H1 (cell line): ENCODE data around the gene GIPC2. TPM values are rescaled to one million over a fixed set of nuclear protein-coding genes. Genes with fewer than 3 reads are reported as not detected.

Experiments
- CTCF ChIA-PET: fragments of 300-600 bp; sonication (Branson Sonifier 250); formaldehyde crosslinking; loops from one replicate; lab custom pipeline; 2021; ENCODE audit not compliant: partially characterized antibody; lab: Charles Lee
- POLR2A ChIA-PET: fragments of 300-600 bp; sonication (Branson Sonifier 250); formaldehyde crosslinking; loops from one replicate; lab custom pipeline; 2021; ENCODE audit warnings: inconsistent platforms; ENCODE audit not compliant: partially characterized antibody; lab: Charles Lee
- DNase-seq, 2 experiments: peaks; one replicate each; pipeline versions ENCODE4 v3.0.0 to v3.0.0-alpha.2; 2010 to 2022; ENCODE audit warnings: low spot score in 2 of 2, low read depth in 1 of 2, mixed read lengths in 1 of 2
- FAIRE-seq: peaks from 2 replicates; lab custom pipeline; 2011; peaks lifted over from hg19 to GRCh38; lab: Jason Lieb, UNC
- H2AFZ ChIP-seq: 2 replicates; pipeline ENCODE4 v1.8.1; 2012; ENCODE audit warnings: low read length, inconsistent platforms
- H2AK5ac ChIP-seq: 2 replicates; pipeline ENCODE4 v1.6.1; 2013; ENCODE audit warnings: low read depth, low read length
- H2BK120ac ChIP-seq: replicated peaks from 2 replicates; pipeline ENCODE3; 2013; ENCODE audit warnings: low read depth, low read length, inconsistent platforms
- H2BK12ac ChIP-seq: 2 replicates; pipeline ENCODE4 v1.6.1; 2013; ENCODE audit warnings: low read depth, low read length
- H2BK15ac ChIP-seq: 2 replicates; pipeline ENCODE4 v1.6.1; 2013; ENCODE audit warnings: low read length
- H2BK20ac ChIP-seq: 2 replicates; pipeline ENCODE4 v1.6.1; 2013; ENCODE audit warnings: low read length
- H2BK5ac ChIP-seq: 2 replicates; pipeline ENCODE4 v1.6.1; 2013; ENCODE audit warnings: low read depth, low read length
- H3K14ac ChIP-seq: 2 replicates; pipeline ENCODE4 v1.6.1; 2013; ENCODE audit warnings: inconsistent platforms; ENCODE audit not compliant: insufficient read length
- H3K18ac ChIP-seq: 2 replicates; pipeline ENCODE4 v1.6.1; 2013; ENCODE audit warnings: low read length; ENCODE audit errors: extremely low read depth
- H3K23ac ChIP-seq: 2 replicates; pipeline ENCODE4 v1.6.1; 2013; ENCODE audit warnings: inconsistent platforms; ENCODE audit not compliant: insufficient read length
- H3K23me2 ChIP-seq: 2 replicates; pipeline ENCODE4 v1.6.1; 2013; ENCODE audit warnings: low read depth, low read length
- H3K27ac ChIP-seq: 2 replicates; pipeline ENCODE4 v1.6.1; 2011; ENCODE audit warnings: low read depth, low read length, inconsistent platforms
- H3K27me3 ChIP-seq, 4 experiments: replicated peaks in 1 of 4; 1 replicate in 1 of 4; 2 replicates in 3 of 4; pipeline versions ENCODE4 v1.6.1 to v1.8.1; 2011 to 2013; ENCODE audit warnings: low read length in 3 of 4, mild to moderate bottlenecking in 3 of 4, inconsistent platforms in 2 of 4, mixed read lengths in 2 of 4, moderate library complexity in 1 of 4; ENCODE audit not compliant: control insufficient read depth in 3 of 4, insufficient read depth in 3 of 4; ENCODE audit errors: extremely low read depth in 1 of 4
- H3K36me3 ChIP-seq, 4 experiments: 2 replicates each; pipeline versions ENCODE4 v1.6.1 to v1.8.1; 2011 to 2013; ENCODE audit warnings: mild to moderate bottlenecking in 4 of 4, low read length in 3 of 4, moderate library complexity in 2 of 4, control low read depth in 1 of 4, inconsistent platforms in 1 of 4; ENCODE audit not compliant: insufficient read depth in 4 of 4, control insufficient read depth in 2 of 4
- H3K4ac ChIP-seq: replicated peaks from 2 replicates; pipeline ENCODE3; 2013; ENCODE audit warnings: low read length, low read depth, mixed read lengths, inconsistent platforms; ENCODE audit not compliant: insufficient read length
- H3K4me1 ChIP-seq, 4 experiments: replicated peaks in 1 of 4; 1 replicate in 1 of 4; 2 replicates in 3 of 4; pipeline versions ENCODE4 v1.6.1 to v1.8.1; 2011 to 2013; ENCODE audit warnings: low read length in 3 of 4, inconsistent platforms in 2 of 4, mixed read lengths in 1 of 4; ENCODE audit not compliant: insufficient read depth in 4 of 4, control insufficient read depth in 3 of 4
- H3K4me2 ChIP-seq, 2 experiments: 2 replicates each; pipeline versions ENCODE4 v1.6.1 to v1.8.1; 2011 to 2013; ENCODE audit warnings: low read depth in 2 of 2, low read length in 2 of 2, control low read depth in 1 of 2, inconsistent platforms in 1 of 2, mild to moderate bottlenecking in 1 of 2; ENCODE audit not compliant: insufficient read depth in 1 of 2
- H3K4me3 ChIP-seq, 4 experiments: fragments of 200-600, 300-600 bp in 1 of 4; sonication (generic), shearing (Covaris generic), sonication (Bioruptor Twin) in 1 of 4; 2 replicates each; pipeline versions ENCODE4 v1.5.1 to v1.8.1; 2011 to 2016; ENCODE audit warnings: low read length in 4 of 4, low read depth in 3 of 4, control low read depth in 2 of 4, inconsistent platforms in 2 of 4, mild to moderate bottlenecking in 2 of 4, mixed read lengths in 1 of 4, moderate library complexity in 1 of 4; ENCODE audit not compliant: insufficient read depth in 2 of 4; ENCODE audit errors: extremely low read depth in 1 of 4
- H3K56ac ChIP-seq: replicated peaks from 2 replicates; pipeline ENCODE3; 2013; ENCODE audit warnings: low read depth, mild to moderate bottlenecking, mixed read lengths, low read length, inconsistent platforms; ENCODE audit not compliant: insufficient read length
- H3K79me1 ChIP-seq: 2 replicates; pipeline ENCODE4 v1.6.1; 2013; ENCODE audit warnings: low read depth, low read length, control low read depth
- H3K79me2 ChIP-seq, 2 experiments: 2 replicates each; pipeline versions ENCODE4 v1.6.1 to v1.8.1; 2012 to 2013; ENCODE audit warnings: low read length in 2 of 2, mild to moderate bottlenecking in 2 of 2, inconsistent platforms in 1 of 2; ENCODE audit not compliant: insufficient read depth in 2 of 2, control insufficient read depth in 1 of 2
- H3K9ac ChIP-seq, 4 experiments: replicated peaks in 1 of 4; 1 replicate in 1 of 4; 2 replicates in 3 of 4; pipeline versions ENCODE4 v1.6.1 to v1.8.1; 2011 to 2013; ENCODE audit warnings: low read depth in 3 of 4, low read length in 3 of 4, control low read depth in 2 of 4, mild to moderate bottlenecking in 2 of 4, moderate library complexity in 2 of 4, inconsistent platforms in 1 of 4; ENCODE audit errors: extremely low read depth in 1 of 4
- H3K9me3 ChIP-seq, 2 experiments: 2 replicates each; pipeline versions ENCODE4 v1.6.1 to v1.8.1; 2012 to 2013; ENCODE audit warnings: mild to moderate bottlenecking in 2 of 2, moderate library complexity in 2 of 2, control low read depth in 1 of 2, inconsistent platforms in 1 of 2, low read depth in 1 of 2, low read length in 1 of 2, mixed read lengths in 1 of 2; ENCODE audit not compliant: insufficient read depth in 2 of 2
- H4K20me1 ChIP-seq, 2 experiments: replicated peaks in 1 of 2; 2 replicates each; pipeline versions ENCODE3 to v1.8.1; 2011 to 2013; ENCODE audit warnings: inconsistent platforms in 2 of 2, low read length in 2 of 2, mild to moderate bottlenecking in 1 of 2; ENCODE audit not compliant: insufficient read depth in 2 of 2, control insufficient read depth in 1 of 2
- H4K5ac ChIP-seq: 2 replicates; pipeline ENCODE4 v1.6.1; 2013; ENCODE audit warnings: low read length, low read depth, mixed read lengths, inconsistent platforms; ENCODE audit not compliant: insufficient read length
- H4K8ac ChIP-seq: 2 replicates; pipeline ENCODE4 v1.8.0; 2013; ENCODE audit warnings: mild to moderate bottlenecking, moderate library complexity, low read length, inconsistent platforms; ENCODE audit not compliant: insufficient read depth; ENCODE audit errors: extremely low read depth
- H4K91ac ChIP-seq: replicated peaks from 2 replicates; pipeline ENCODE3; 2013; ENCODE audit warnings: low read length, mixed read lengths, inconsistent platforms; ENCODE audit not compliant: insufficient read length
- BCL11A ChIP-seq, 2 experiments: IDR thresholded peaks; one replicate each; pipeline ENCODE4 v1.6.1; 2011; ENCODE audit warnings: low read depth in 2 of 2, low read length in 2 of 2, mild to moderate bottlenecking in 2 of 2
- CEBPB ChIP-seq: IDR thresholded peaks from 2 replicates; pipeline ENCODE4 v1.6.1; 2012; ENCODE audit warnings: low read depth, low read length
- CHD2 ChIP-seq: IDR thresholded peaks from 2 replicates; pipeline ENCODE4 v1.6.1; 2012; ENCODE audit warnings: low read length, improper control_type of control experiment
- EP300 ChIP-seq, 2 experiments: IDR thresholded peaks; 1 replicate in 1 of 2; 2 replicates in 1 of 2; pipeline ENCODE4 v1.6.1; 2011 to 2012; ENCODE audit warnings: low read depth in 2 of 2, low read length in 2 of 2, mild to moderate bottlenecking in 2 of 2, borderline replicate concordance in 1 of 2, inconsistent platforms in 1 of 2, moderate library complexity in 1 of 2
- GABPA ChIP-seq: IDR thresholded peaks from 2 replicates; pipeline ENCODE4 v1.6.1; 2011; ENCODE audit warnings: mild to moderate bottlenecking, low read length, moderate library complexity, borderline replicate concordance; ENCODE audit not compliant: insufficient read depth
- JUND ChIP-seq: IDR thresholded peaks from 2 replicates; pipeline ENCODE4 v1.6.1; 2011; ENCODE audit warnings: mild to moderate bottlenecking, improper control_type of control experiment, low read length
- RXRA ChIP-seq: IDR thresholded peaks from 2 replicates; pipeline ENCODE4 v1.6.1; 2011; ENCODE audit warnings: low read depth, mild to moderate bottlenecking, low read length, moderate library complexity; ENCODE audit not compliant: insufficient read depth
- YY1 ChIP-seq: IDR thresholded peaks from 2 replicates; pipeline ENCODE4 v1.6.1; 2011; ENCODE audit warnings: low read depth, mild to moderate bottlenecking, low read length
- polyA plus RNA-seq, 7 experiments: library from polyadenylated mRNA; depleted of rRNA in 3 of 7; stranded (reverse) in 5 of 7; unstranded in 2 of 7; fragments of >200 nt in 5 of 7; fragments of 200-250 nt in 2 of 7; gene quantifications; 1 replicate in 5 of 7; 2 replicates in 1 of 7; 4 replicates in 1 of 7; pipeline versions ENCODE4 v1.2.1 to v1.2.3, GENCODE V29; 2011 to 2013; ENCODE audit warnings: missing spikeins in 2 of 7, mixed read lengths in 2 of 7
- total RNA-seq: library from RNA; stranded (reverse); fragmentation: NEBNext Ultra II Directional; extraction: Animal tissue kit (Norgen Biotek cat#: 25700); gene quantifications from 2 replicates; pipeline ENCODE4 v1.2.1, GENCODE V29; 2021

GIPC2 gene
- total and polyA plus RNA-seq, 2 of the 8 experiments (the other 6 are each of a cell fraction or from before 2014, with no cell fraction given): 0.29 to 0.69 TPM

GRCh38 chr1:78168306-78168705, 122.5 kb downstream of the GIPC2 start:
- Histone ChIP-seq H3K4ac (no peak overlapping the region), H3K27me3 (no peaks in the 10 kb centered on the region), H3K27ac (no peak overlapping the region), H3K23me2 (no peaks in the 10 kb centered on the region), H3K36me3 (no peaks in the 10 kb centered on the region), H2BK12ac (no peak overlapping the region), H2BK120ac (no peak overlapping the region), H3K9ac (no peak overlapping the region), H2BK15ac (no peak overlapping the region), H3K4me3 (no peak overlapping the region), H3K14ac (no peak overlapping the region), H3K9me3 (no peaks in the 10 kb centered on the region), H3K56ac (no peak overlapping the region), H4K5ac (no peak overlapping the region), H4K91ac (no peak overlapping the region), H2AK5ac (no peak overlapping the region), H3K79me2 (no peaks in the 10 kb centered on the region), H2AFZ (no peak overlapping the region), H4K20me1 (no peaks in the 10 kb centered on the region), H4K8ac (no peak overlapping the region), H3K4me1 (no peaks in the 10 kb centered on the region), H3K79me1 (no peaks in the 10 kb centered on the region), H3K4me2 (no peak overlapping the region), H3K23ac (no peak overlapping the region), H2BK20ac (no peak overlapping the region), H2BK5ac (no peak overlapping the region), H3K18ac (no peak overlapping the region)
- TF ChIP-seq YY1: no peak
- no peak for TF ChIP-seq GABPA
- TF ChIP-seq BCL11A (IDR thresholded peaks at IDR 0.05; ENCODE audit: low read depth in 2 of 2, low read length in 2 of 2): no peak
- TF ChIP-seq JUND: no peak
- no peak for TF ChIP-seq CHD2
- TF ChIP-seq CEBPB: no peak
- TF ChIP-seq RXRA: no peak
- TF ChIP-seq EP300 (IDR thresholded peaks at IDR 0.05; ENCODE audit: borderline replicate concordance in 1 of 2, low read depth in 2 of 2, low read length in 2 of 2): no peak
- DNase-seq (no peak), FAIRE-seq (no peak)
- ChIA-PET POLR2A (no interaction called here), CTCF (interaction anchor here (0.7 to 1.6 kb wide), 5 partner anchors 14 to 508 kb away, joined by 3 read pairs; no protein-coding TSS in a partner anchor)
